ENCODE measurements around the gene NEK2.

DNA sequence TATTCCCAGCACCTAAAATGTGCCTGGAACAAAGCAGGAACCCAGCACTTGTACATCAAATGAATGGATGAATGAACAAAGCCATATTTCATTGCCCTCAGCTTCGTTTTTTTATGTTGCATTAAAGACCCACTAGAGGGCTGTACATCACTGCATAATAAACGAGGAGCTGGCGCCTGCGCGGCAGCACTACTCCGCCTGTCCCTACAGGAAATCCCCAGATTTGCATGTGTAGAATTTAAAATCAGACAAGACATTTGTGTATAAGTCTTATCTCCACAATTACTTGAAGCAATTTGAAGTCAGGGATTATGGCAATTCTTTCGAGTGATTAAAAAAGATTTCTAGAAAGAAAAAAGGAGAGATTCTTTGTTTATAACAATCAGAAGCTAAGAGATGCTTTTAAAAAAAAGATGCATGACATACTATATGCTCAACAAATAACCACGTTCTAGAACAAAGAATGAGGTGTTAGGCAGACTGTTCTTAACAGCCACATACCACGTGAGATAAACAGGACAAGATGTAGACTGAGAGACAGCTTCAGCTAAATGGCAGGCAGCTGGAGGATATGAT is 5.4 kb upstream of the NEK2 start:
- TF ChIP-seq, protein P1, sequence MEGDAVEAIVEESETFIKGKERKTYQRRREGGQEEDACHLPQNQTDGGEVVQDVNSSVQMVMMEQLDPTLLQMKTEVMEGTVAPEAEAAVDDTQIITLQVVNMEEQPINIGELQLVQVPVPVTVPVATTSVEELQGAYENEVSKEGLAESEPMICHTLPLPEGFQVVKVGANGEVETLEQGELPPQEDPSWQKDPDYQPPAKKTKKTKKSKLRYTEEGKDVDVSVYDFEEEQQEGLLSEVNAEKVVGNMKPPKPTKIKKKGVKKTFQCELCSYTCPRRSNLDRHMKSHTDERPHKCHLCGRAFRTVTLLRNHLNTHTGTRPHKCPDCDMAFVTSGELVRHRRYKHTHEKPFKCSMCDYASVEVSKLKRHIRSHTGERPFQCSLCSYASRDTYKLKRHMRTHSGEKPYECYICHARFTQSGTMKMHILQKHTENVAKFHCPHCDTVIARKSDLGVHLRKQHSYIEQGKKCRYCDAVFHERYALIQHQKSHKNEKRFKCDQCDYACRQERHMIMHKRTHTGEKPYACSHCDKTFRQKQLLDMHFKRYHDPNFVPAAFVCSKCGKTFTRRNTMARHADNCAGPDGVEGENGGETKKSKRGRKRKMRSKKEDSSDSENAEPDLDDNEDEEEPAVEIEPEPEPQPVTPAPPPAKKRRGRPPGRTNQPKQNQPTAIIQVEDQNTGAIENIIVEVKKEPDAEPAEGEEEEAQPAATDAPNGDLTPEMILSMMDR (IDR thresholded peaks at IDR 0.05) = peak in 5 of 7 experiments; percentile 57 to 87 (median 65)
- TF ChIP-seq POLR2A (IDR thresholded peaks at IDR 0.05) = no peak
